Amygdala (tissue), 56 donors: ENCODE data around the gene ZNF699.
"Not testable (repeated sequence)": the region's sequence is repeated elsewhere in the genome, so short reads cannot be mapped to it uniquely, and the experiment has no call there.

Experiments
- DNase-seq, 56 donors: peaks; one replicate each; lab custom pipeline; 2025; lab: John Stamatoyannopoulos, UW

ZNF699 gene

GRCh38 chr19:9289231-9289884 lies 20.3 kb downstream of the ZNF699 start:
- DNase-seq = no peak

GRCh38 chr19:9283485-9283884 lies 26.2 kb downstream of the ZNF699 start:
- DNase-seq = not testable (repeated sequence)

GRCh38 chr19:9251236-9251635 lies 58.4 kb downstream of the ZNF699 start:
- DNase-seq = no peak

GRCh38 chr19:9250630-9251029 lies 59.0 kb downstream of the ZNF699 start, which contains the start of gene OR7E24:
TSS of gene OR7E24 (plus strand) at chr19:9250930. CDS start at chr19:9251044, 114 bp downstream.
- DNase-seq = no peak
